Measurements from ENCODE around the gene TUBGCP4.

TUBGCP4 gene

GRCh38 chr15:43402255-43402654, 31.4 kb downstream of the TUBGCP4 start:
- no peak overlapping the region for H3K27ac ChIP-seq (ENCODE audit: extremely low read depth, low read depth, low read length)
- ChIA-PET POLR2A (no interaction called here), CTCF (no interaction called here)
- no peaks in the 10 kb centered on the region for H3K4me1 ChIP-seq (ENCODE audit: control insufficient read depth, insufficient read depth, low read length)
- peaks cover 25 to 89% of the 10 kb centered on the region in 2 experiments for H3K36me3 ChIP-seq (ENCODE audit: control insufficient read depth in 2 of 2, insufficient read depth in 1 of 2, low read length in 2 of 2)
- H3K9me3 ChIP-seq (ENCODE audit: control insufficient read depth, insufficient read depth, low read depth, low read length) = no peaks in the 10 kb centered on the region
- H3K4me3 ChIP-seq (ENCODE audit: low read depth, low read length) = no peak overlapping the region
- no peak for TF ChIP-seq SETDB1 (IDR thresholded peaks at IDR 0.05; ENCODE audit: insufficient read length, low read length)
- TF ChIP-seq SCRT2 (tag by site-specific recombination; IDR thresholded peaks at IDR 0.05) = no peak
- TF ChIP-seq ZNF561 (tag by site-specific recombination; IDR thresholded peaks at IDR 0.05; ENCODE audit: borderline replicate concordance) = no peak
- TF ChIP-seq ZNF133 (tag by site-specific recombination; IDR thresholded peaks at IDR 0.05) = no peak

- CTCF ChIA-PET = no interaction called here
- Histone ChIP-seq H3K4me1 (ENCODE audit: control insufficient read depth, insufficient read depth, low read length) (no peaks in the 10 kb centered on the region), H3K27ac (ENCODE audit: extremely low read depth, low read depth, low read length) (no peak overlapping the region), H3K36me3 (ENCODE audit: control insufficient read depth in 2 of 2, insufficient read depth in 1 of 2, low read length in 2 of 2) (peaks cover 33 to 89% of the 10 kb centered on the region in 2 experiments), H3K4me3 (ENCODE audit: low read depth, low read length) (no peak overlapping the region), H3K9me3 (ENCODE audit: control insufficient read depth, insufficient read depth, low read depth, low read length) (no peaks in the 10 kb centered on the region)
- TF ChIP-seq CTCF (tag by site-specific recombination; IDR thresholded peaks at IDR 0.05) = no peak
- TF ChIP-seq MEIS1 (CRISPR knock-in tag; IDR thresholded peaks at IDR 0.05; ENCODE audit: borderline replicate concordance) = no peak
- TF ChIP-seq SETDB1 (IDR thresholded peaks at IDR 0.05; ENCODE audit: insufficient read length, low read length) = no peak
- TF ChIP-seq ZNF280D (tag by site-specific recombination; IDR thresholded peaks at IDR 0.05) = no peak
- TF ChIP-seq ZNF266 (tag by site-specific recombination; IDR thresholded peaks at IDR 0.05; ENCODE audit: low read depth) = no peak
- no peak for TF ChIP-seq HIC1 (tag by site-specific recombination; IDR thresholded peaks at IDR 0.05)
- no peak for TF ChIP-seq ATF2 (tag by site-specific recombination; IDR thresholded peaks at IDR 0.05; ENCODE audit: low read depth)
- TF ChIP-seq SP2 (tag by site-specific recombination; IDR thresholded peaks at IDR 0.05) = no peak
- no peak for TF ChIP-seq ZSCAN30 (tag by site-specific recombination; IDR thresholded peaks at IDR 0.05)
- TF ChIP-seq PRDM6 (tag by site-specific recombination; IDR thresholded peaks at IDR 0.05) = no peak
- no peak for TF ChIP-seq ZNF280C (tag by site-specific recombination; IDR thresholded peaks at IDR 0.05)
- TF ChIP-seq ZNF362 (tag by site-specific recombination; IDR thresholded peaks at IDR 0.05) = no peak
- TF ChIP-seq ZNF341 (tag by site-specific recombination; IDR thresholded peaks at IDR 0.05; ENCODE audit: low read depth) = no peak
- POLR2A ChIA-PET = no interaction called here
Observed at GRCh38 chr15:43403616-43404015, 32.7 kb downstream of the TUBGCP4 start.

Measured in HEK293 (cell line).